B cell (primary cell): ENCODE data around the gene CAMK2D.

Experiments
- CTCF ChIP-seq: fragments of 200-600 bp; IDR thresholded peaks from one replicate; pipeline ENCODE4 v1.8.0; 2022; ENCODE audit warnings: antibody characterized with exemption, mild to moderate bottlenecking
- EZH2 ChIP-seq: IDR thresholded peaks from 2 replicates; pipeline ENCODE4 v1.6.1; 2012; ENCODE audit warnings: borderline replicate concordance, low read depth, mild to moderate bottlenecking, moderate library complexity, low read length; ENCODE audit not compliant: insufficient read depth, poor library complexity, severe bottlenecking

DNA sequence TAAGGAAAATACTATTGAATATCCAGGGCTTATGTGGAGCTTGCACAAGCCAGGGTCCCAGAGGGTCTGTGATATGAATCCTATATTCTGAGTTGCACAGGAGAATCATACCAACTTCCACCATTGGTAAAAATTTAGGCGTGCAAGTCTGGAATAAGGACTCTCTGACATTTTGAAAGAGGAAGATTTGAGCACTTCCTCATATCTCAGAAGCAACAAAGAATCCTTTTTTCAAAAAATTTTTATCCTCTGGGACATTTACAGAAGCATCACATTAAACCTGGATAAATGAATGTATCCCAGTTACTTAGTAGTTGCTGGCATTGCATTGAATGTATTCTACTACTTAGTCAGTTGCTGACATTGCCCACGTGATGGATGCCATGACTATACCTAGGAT is 24.2 kb upstream of the CAMK2D start:
- TF ChIP-seq CTCF (no peak), EZH2 (no peak)
